MM.1S (cell line): ENCODE measurements around the gene C4orf33.

Experiments used
- CTCF ChIP-seq: fragments of 300-600 bp; sonication (generic); IDR thresholded peaks from 2 replicates; pipeline ENCODE4 v1.5.1; 2016; ENCODE audit warnings: antibody characterized with exemption, low read length, mixed read lengths
- EZH2 ChIP-seq: fragments of 300-600 bp; sonication (generic); optimal IDR thresholded peaks from 2 replicates; pipeline ENCODE3; 2017; ENCODE audit warnings: low read depth, mild to moderate bottlenecking, antibody characterized with exemption, low read length, mixed read lengths
- EZH2phosphoT487 ChIP-seq: fragments of 300-600 bp; sonication (generic); IDR thresholded peaks from 2 replicates; pipeline ENCODE4 v1.6.1; 2018; ENCODE audit warnings: antibody characterized with exemption, low read length

GRCh38 chr4:129163427-129163826 is 67.5 kb downstream of the C4orf33 start:
- no peak for TF ChIP-seq EZH2
- TF ChIP-seq CTCF = no peak
- no peak for TF ChIP-seq EZH2phosphoT487
